H9 (cell line): ENCODE data around the gene SPDEF. TPM values are rescaled to one million over a fixed set of nuclear protein-coding genes. Genes with fewer than 3 reads are reported as not detected.

Experiments used
- DNase-seq: peaks from one replicate; pipeline ENCODE4 v3.0.0-alpha.2; 2017
- H2AFZ ChIP-seq: one replicate; pipeline ENCODE4 v1.6.1; 2013; ENCODE audit warnings: mild to moderate bottlenecking, low read length, control low read depth, moderate library complexity
- H2AK5ac ChIP-seq: 2 replicates; pipeline ENCODE4 v1.6.1; 2013; ENCODE audit warnings: low read length, control low read depth, mixed read lengths; ENCODE audit not compliant: insufficient read length
- H2BK120ac ChIP-seq: one replicate; pipeline ENCODE4 v1.6.1; 2013; ENCODE audit warnings: low read depth, mild to moderate bottlenecking, low read length, control low read depth, inconsistent platforms; ENCODE audit not compliant: poor library complexity, severe bottlenecking
- H2BK12ac ChIP-seq: 2 replicates; pipeline ENCODE4 v1.6.1; 2013; ENCODE audit warnings: low read length, control low read depth, mixed read lengths, low read depth; ENCODE audit not compliant: insufficient read length
- H2BK15ac ChIP-seq: 2 replicates; pipeline ENCODE4 v1.6.1; 2013; ENCODE audit warnings: low read depth, low read length, control low read depth
- H2BK20ac ChIP-seq: one replicate; pipeline ENCODE4 v1.6.1; 2013; ENCODE audit warnings: low read depth, mild to moderate bottlenecking, low read length, control low read depth, inconsistent platforms; ENCODE audit not compliant: poor library complexity, severe bottlenecking
- H2BK5ac ChIP-seq: 2 replicates; pipeline ENCODE4 v1.6.1; 2013; ENCODE audit warnings: low read length, control low read depth, mixed read lengths; ENCODE audit not compliant: insufficient read length
- H3K14ac ChIP-seq: 2 replicates; pipeline ENCODE4 v1.6.1; 2013; ENCODE audit warnings: low read length, control low read depth; ENCODE audit not compliant: insufficient read depth
- H3K18ac ChIP-seq: 2 replicates; pipeline ENCODE4 v1.6.1; 2013; ENCODE audit warnings: low read depth, mild to moderate bottlenecking, mixed read lengths, low read length, control low read depth; ENCODE audit not compliant: insufficient read length
- H3K23ac ChIP-seq: 2 replicates; pipeline ENCODE4 v1.6.1; 2013; ENCODE audit warnings: low read length, control low read depth, mixed read lengths, low read depth; ENCODE audit not compliant: insufficient read length
- H3K23me2 ChIP-seq: 2 replicates; pipeline ENCODE4 v1.6.1; 2013; ENCODE audit warnings: low read depth, mild to moderate bottlenecking, mixed read lengths, low read length, control low read depth; ENCODE audit not compliant: insufficient read length, poor library complexity, severe bottlenecking
- H3K27ac ChIP-seq: 2 replicates; pipeline ENCODE4 v1.5.1; 2013; ENCODE audit warnings: low read length, control low read depth, mixed read lengths, low read depth; ENCODE audit not compliant: insufficient read length
- H3K27me3 ChIP-seq: 2 replicates; pipeline ENCODE4 v1.6.1; 2013; ENCODE audit warnings: low read length, control low read depth, inconsistent platforms; ENCODE audit not compliant: insufficient read depth
- H3K4ac ChIP-seq: 2 replicates; pipeline ENCODE4 v1.6.1; 2013; ENCODE audit warnings: low read depth, mild to moderate bottlenecking, control low read depth, inconsistent platforms, low read length, moderate library complexity
- H3K4me1 ChIP-seq: 2 replicates; pipeline ENCODE4 v1.6.1; 2013; ENCODE audit warnings: low read length, control low read depth, inconsistent platforms; ENCODE audit not compliant: insufficient read depth
- H3K4me2 ChIP-seq: 2 replicates; pipeline ENCODE4 v1.6.1; 2013; ENCODE audit warnings: low read length, control low read depth, mixed read lengths; ENCODE audit not compliant: insufficient read length, insufficient read depth
- H3K56ac ChIP-seq: 2 replicates; pipeline ENCODE4 v1.6.1; 2013; ENCODE audit warnings: low read depth, mild to moderate bottlenecking, mixed read lengths, low read length, control low read depth; ENCODE audit not compliant: insufficient read length
- H3K79me1 ChIP-seq: 2 replicates; pipeline ENCODE4 v1.6.1; 2013; ENCODE audit warnings: low read depth, mild to moderate bottlenecking, moderate library complexity, low read length, control low read depth, inconsistent platforms; ENCODE audit not compliant: insufficient read depth, poor library complexity, severe bottlenecking
- H3K79me2 ChIP-seq: 2 replicates; pipeline ENCODE4 v1.6.1; 2013; ENCODE audit warnings: low read length, control low read depth, inconsistent platforms; ENCODE audit not compliant: insufficient read depth
- H3K9ac ChIP-seq: 2 replicates; pipeline ENCODE4 v1.6.1; 2013; ENCODE audit warnings: low read length, control low read depth, mixed read lengths; ENCODE audit not compliant: insufficient read length; ENCODE audit errors: extremely low read depth
- H3K9me3 ChIP-seq: one replicate; pipeline ENCODE4 v1.6.1; 2013; ENCODE audit warnings: low read depth, low read length, inconsistent platforms; ENCODE audit not compliant: control insufficient read depth
- H3T11ph ChIP-seq: one replicate; pipeline ENCODE4 v1.6.1; 2013; ENCODE audit warnings: mild to moderate bottlenecking, low read length, control low read depth, inconsistent platforms
- H4K20me1 ChIP-seq: one replicate; pipeline ENCODE4 v1.6.1; 2013; ENCODE audit not compliant: control insufficient read depth, insufficient read length, insufficient read depth
- H4K5ac ChIP-seq: 2 replicates; pipeline ENCODE4 v1.6.1; 2013; ENCODE audit warnings: low read depth, mild to moderate bottlenecking, mixed read lengths, low read length, control low read depth; ENCODE audit not compliant: insufficient read length
- H4K8ac ChIP-seq: replicated peaks from 2 replicates; pipeline ENCODE4 v1.6.1; 2013; ENCODE audit warnings: low read length, control low read depth, mixed read lengths, low read depth; ENCODE audit not compliant: insufficient read length
- H4K91ac ChIP-seq: 2 replicates; pipeline ENCODE4 v1.6.1; 2013; ENCODE audit warnings: low read depth, mild to moderate bottlenecking, moderate library complexity, mixed read lengths, low read length, control low read depth; ENCODE audit not compliant: insufficient read length
- H3K27ac Mint-ChIP-seq, 3 experiments: 2 replicates in 2 of 3; 3 replicates in 1 of 3; pipeline ENCODE4 v1.8.0; 2020 to 2021; ENCODE audit warnings: mixed read lengths in 3 of 3, mild to moderate bottlenecking in 1 of 3, moderate library complexity in 1 of 3
- H3K27me3 Mint-ChIP-seq: 2 replicates; pipeline ENCODE4 v1.8.0; 2021; ENCODE audit warnings: low read depth, mild to moderate bottlenecking, moderate library complexity, mixed read lengths
- H3K36me3 Mint-ChIP-seq, 3 experiments: 2 replicates in 2 of 3; 3 replicates in 1 of 3; pipeline ENCODE4 v1.8.0; 2020 to 2021; ENCODE audit warnings: low read depth in 3 of 3, mixed read lengths in 3 of 3; ENCODE audit not compliant: insufficient read depth in 1 of 3
- H3K4me1 Mint-ChIP-seq, 2 experiments: 2 replicates each; pipeline ENCODE4 v1.8.0; 2020; ENCODE audit warnings: mixed read lengths in 2 of 2
- H3K4me3 Mint-ChIP-seq, 2 experiments: 2 replicates in 1 of 2; 3 replicates in 1 of 2; pipeline ENCODE4 v1.8.0; 2020 to 2021; ENCODE audit warnings: mild to moderate bottlenecking in 2 of 2, mixed read lengths in 2 of 2, moderate library complexity in 1 of 2
- H3K9me3 Mint-ChIP-seq, 2 experiments: 2 replicates in 1 of 2; 3 replicates in 1 of 2; pipeline ENCODE4 v1.8.0; 2020; ENCODE audit warnings: mild to moderate bottlenecking in 2 of 2, mixed read lengths in 2 of 2, moderate library complexity in 1 of 2
- CTCF ChIP-seq: fragments of 200-600 bp; sonication (generic); conservative IDR thresholded peaks from 3 replicates; pipeline ENCODE4 v1.8.0; 2021; ENCODE audit warnings: antibody characterized with exemption, mild to moderate bottlenecking
- WGBS: extraction: QIAGEN DNeasy Blood & Tissue Kit; methylation state at CpG from one replicate; pipeline ENCODE4 v1.1.7; 2013; ENCODE audit warnings: missing lambda C conversion rate, low lambda C conversion rate, mixed read lengths; ENCODE audit not compliant: insufficient read length; ENCODE audit errors: extremely low coverage; 5-methylcytosine and 5-hydroxymethylcytosine counted together
- total RNA-seq: library from RNA; stranded (reverse); gene quantifications from 2 replicates; pipeline ENCODE4 v1.2.1, GENCODE V29; 2021

SPDEF gene
- total RNA-seq, 1 experiment from 2014 or later, result 0.15 TPM

GRCh38 chr6:34540841-34541240, 15.3 kb downstream of the SPDEF start:
- Histone ChIP-seq H3K18ac (no peak overlapping the region), H4K5ac (no peak overlapping the region), H2BK5ac (no peak overlapping the region), H3K4ac (no peak overlapping the region), H4K91ac (no peak overlapping the region), H3K56ac (no peak overlapping the region), H3K4me1 (no peaks in the 10 kb centered on the region), H2BK120ac (no peak overlapping the region), H2AFZ (no peak overlapping the region), H3K27ac (no peak overlapping the region), H2BK20ac (no peak overlapping the region), H3K79me1 (no peaks in the 10 kb centered on the region), H3T11ph (no peak overlapping the region), H4K20me1 (no peaks in the 10 kb centered on the region), H3K23ac (no peak overlapping the region), H3K14ac (no peak overlapping the region; the same call in 1 of the 2 replicates), H2BK12ac (no peak overlapping the region), H2AK5ac (no peak overlapping the region), H3K4me2 (no peak overlapping the region), H2BK15ac (no peak overlapping the region), H3K79me2 (no peaks in the 10 kb centered on the region), H3K9me3 (no peaks in the 10 kb centered on the region), H4K8ac (no peak overlapping the region), H3K9ac (no peak overlapping the region), H3K23me2 (no peaks in the 10 kb centered on the region), H3K27me3 (no peaks in the 10 kb centered on the region)
- Mint-ChIP-seq H3K27ac (no peak overlapping the region), H3K36me3 (no peaks in the 10 kb centered on the region), H3K27me3 (no peaks in the 10 kb centered on the region; the same call in 1 of the 2 replicates), H3K4me1 (peaks cover 0 to 22% of the 10 kb centered on the region in 2 experiments; a peak in 3 of 4 replicates), H3K9me3 (no peaks in the 10 kb centered on the region), H3K4me3 (no peak overlapping the region)
- no peak for DNase-seq
- TF ChIP-seq CTCF, result no peak
- no CpG with 5 or more reads among the region's 8 CpGs for WGBS
